ENCODE results near the gene MORC1.
"Not testable (repeated sequence)": the region's sequence is repeated elsewhere in the genome, so short reads cannot be mapped to it uniquely, and the experiment has no call there.

MORC1 gene

GRCh38 chr3:109095166-109095565 lies 22.8 kb downstream of the MORC1 start:
- DNase-seq = no peak

DNA sequence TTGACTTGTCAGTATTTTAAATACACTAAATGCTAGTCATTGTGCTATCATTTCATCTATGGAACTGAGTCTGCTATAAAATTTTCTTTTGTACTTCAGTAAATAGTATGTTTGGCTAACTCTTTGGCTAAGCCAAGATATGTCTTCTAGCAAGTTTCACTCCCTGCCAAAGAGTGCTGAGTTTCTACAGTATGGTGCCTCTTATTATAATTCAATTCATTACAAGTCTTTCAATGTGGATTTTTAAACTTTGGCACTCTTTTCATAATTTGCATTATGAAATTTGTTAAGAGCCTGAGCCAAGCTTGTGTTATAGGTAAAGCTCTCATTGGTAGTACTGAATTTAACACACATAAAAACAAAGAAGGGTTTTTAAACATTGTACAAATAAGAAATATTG lies 24.4 kb downstream of the MORC1 start:
- DNase-seq = no peak

DNA sequence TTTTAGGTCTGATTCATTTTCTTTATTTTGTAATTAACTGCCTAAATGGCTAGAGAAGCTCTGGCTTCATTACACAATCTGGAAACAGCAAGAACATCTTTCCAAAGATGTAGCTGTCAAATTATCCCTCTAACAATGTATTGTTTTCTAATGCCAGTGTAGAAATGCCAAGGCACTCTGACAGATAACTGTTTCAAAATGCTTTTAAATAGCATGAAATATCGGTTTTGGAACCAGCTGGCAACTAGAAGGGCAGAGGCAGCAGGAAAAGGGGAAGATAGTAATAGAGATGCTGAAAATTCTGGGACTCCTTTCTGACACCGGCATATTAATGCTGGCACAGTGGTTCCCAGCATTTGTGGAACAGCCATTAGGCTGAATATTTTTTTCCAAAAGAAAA lies 26.1 kb downstream of the MORC1 start:
- no peak for DNase-seq

DNA sequence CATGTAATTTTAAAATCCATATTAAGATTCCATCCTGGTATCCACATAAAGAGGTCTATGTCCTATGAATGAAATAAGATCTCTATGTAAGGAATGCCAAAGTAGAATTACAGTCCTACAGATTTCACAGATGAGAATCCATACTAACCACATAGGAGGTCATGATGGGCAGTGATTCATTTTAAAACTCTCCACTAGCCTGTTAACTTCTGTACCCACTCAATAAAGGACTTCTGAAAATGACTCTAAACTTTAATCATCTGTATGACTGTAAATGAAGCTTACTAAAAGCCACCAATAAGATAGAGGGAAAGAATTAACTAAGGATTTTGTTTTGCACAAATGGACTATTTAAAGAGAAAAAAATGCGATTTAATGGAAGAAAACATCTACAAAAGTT lies 28.7 kb downstream of the MORC1 start:
- no peak for DNase-seq

DNA sequence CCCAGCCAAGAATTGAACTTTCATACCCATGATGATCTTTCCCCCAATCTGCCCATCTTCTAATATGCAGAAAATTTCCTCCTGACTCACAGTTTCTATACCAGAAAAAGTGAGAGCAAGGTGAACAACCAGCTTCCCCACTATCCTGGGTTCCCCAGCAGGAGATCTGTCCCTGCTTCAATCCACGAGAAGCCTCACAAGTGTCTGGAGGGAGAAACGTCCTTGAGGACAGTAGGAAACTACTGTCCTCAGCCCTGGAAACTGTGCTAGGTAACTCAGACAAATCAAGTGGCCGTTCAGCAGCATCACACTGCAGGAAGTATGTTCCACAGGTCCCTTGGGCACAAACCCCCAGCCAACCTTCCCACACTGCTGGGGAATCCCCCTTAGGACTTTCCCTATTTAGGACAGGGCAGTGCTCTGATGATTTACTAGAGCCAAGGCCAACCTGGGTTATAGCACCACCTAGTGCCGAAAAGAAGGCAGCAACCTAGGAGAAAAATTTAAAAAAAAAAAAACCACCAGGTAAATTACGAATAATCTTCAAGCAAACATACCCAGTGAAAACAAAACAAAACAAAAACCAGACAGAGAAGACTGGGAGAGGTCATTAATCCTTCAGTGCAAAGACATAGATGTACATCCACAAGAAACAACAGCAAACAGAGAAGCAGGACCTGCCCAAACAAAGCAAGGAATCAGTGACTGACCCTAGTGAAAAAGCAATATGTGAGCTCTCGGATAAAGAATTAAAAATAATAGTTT lies 36.0 kb downstream of the MORC1 start:
- DNase-seq = no peak

DNA sequence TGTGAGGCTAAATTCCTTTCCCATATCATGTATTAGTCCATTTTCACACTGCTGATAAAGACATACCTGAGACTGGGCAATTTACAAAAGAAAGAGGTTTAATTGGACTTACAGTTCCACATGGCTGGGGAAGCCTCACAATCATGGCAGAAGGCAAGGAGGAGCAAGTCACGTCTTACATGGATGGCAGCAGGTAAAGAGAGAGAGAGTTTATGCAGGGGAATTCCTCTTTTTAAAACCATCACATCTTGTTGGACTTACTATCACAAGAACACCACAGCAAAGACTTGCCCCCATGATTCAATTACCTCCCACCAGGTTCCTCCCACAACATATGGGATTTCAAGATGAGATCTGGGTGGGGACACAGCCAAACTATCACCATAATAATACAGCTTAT lies 37.8 kb downstream of the MORC1 start:
- not testable (repeated sequence) for DNase-seq

DNA sequence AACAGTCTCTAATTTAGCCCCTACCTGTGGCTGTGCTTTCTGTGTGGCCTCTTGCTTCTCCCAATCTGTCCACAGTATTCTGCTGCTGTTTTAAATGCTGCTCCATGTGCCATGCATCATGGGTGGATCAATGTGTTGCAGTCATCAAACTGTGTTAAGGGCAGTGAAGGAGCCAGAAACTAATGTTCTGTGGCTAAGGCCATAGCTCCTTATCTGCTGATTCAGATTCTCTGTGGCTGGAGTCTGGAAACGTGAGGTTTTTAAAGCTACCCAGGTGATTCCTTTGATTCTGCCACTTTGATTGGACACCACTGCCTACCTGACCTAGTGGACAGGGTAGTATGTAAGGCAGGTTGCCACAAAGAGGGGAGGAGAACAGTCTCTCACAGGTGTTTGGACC lies 44.8 kb downstream of the MORC1 start:
- DNase-seq = no peak

GRCh38 chr3:109072194-109072593 lies 45.7 kb downstream of the MORC1 start:
- DNase-seq = no peak

DNA sequence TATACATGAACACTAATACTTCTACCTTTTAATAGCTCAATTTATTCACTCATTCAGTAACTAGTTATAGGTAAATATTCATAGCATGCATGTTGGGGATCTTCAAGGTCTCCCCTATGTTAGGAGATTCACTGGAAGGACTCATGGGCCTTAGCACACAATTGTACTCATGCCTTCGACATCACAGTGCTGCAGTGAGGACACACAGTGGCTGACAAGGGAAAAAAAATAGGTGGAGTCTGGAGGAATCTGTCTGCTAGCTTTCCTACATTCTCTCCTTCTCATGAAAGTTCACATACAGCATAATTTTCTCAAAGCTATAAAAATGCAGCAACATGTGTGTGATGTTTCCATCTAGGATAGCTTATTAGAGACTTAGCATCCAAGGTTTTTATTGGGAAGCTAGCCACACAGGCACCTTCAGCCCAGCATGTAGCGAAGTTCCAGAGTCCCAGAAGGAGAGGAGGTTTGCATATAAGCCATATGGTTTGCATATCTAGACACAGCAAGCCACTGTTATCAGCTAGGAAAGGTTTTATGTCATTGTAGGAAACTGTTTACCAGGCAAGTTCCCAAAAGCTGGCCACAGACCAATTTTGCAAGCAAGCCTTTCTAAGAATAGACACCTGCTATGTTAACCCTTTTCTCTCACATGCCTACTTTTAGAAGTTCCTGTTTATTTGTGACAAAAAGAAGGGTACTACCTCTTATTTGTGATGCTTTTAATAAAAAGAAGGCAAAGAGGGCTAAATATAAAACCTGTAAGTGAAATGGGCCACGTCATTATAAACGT lies 46.4 kb downstream of the MORC1 start:
- DNase-seq = no peak

DNA sequence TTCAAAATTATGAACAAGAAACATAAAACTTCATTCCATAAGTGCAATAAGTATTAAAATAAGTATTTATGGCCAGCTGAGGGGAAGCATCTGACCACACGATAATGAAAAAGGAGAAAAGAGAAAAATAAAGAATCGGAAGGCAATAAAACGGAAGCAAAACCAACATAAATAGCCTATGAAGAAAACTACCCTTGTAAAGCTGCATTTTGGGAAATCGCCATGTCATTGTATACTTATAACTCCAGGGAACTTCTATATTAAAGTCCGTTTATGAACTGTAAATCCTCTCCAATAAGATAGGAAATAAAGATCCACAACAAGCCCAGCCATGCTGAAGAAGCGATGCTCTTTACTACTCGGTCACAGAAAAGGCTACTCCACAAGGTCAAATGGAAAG lies 47.7 kb downstream of the MORC1 start:
- no peak for DNase-seq

GRCh38 chr3:109066864-109067263 lies 51.1 kb downstream of the MORC1 start:
- no peak for DNase-seq

DNA sequence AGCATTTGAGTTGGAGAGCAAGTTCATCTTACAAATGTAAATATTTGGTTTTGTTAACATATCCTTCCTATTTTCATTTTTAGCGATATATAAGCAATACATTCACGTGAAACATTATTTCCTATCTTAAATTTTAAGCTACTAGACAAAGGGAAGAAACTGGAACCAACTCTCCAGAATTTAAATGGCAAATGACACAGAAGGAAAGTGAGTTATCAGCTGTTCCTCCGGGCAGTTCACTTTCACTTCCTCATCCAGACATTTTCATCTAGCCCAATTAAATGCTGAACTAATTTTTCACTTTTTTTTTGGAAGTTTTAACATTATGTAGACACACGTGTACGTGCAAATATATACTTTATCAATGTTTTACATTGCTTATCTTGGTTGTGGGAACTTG lies 58.7 kb downstream of the MORC1 start:
- no peak for DNase-seq

- DNase-seq = no peak
Measured at GRCh38 chr3:109057616-109058015, 60.3 kb downstream of the MORC1 start.

GRCh38 chr3:109057056-109057455 lies 60.9 kb downstream of the MORC1 start:
- DNase-seq = no peak

- no peak for DNase-seq
Measured at GRCh38 chr3:109050591-109051167, 67.3 kb downstream of the MORC1 start.

- DNase-seq = no peak
Measured at GRCh38 chr3:109047366-109047765, 70.6 kb downstream of the MORC1 start.

GRCh38 chr3:109045271-109046040 lies 72.5 kb downstream of the MORC1 start:
- DNase-seq = no peak

- DNase-seq = no peak
Measured at GRCh38 chr3:109035082-109035481, 82.9 kb downstream of the MORC1 start.

GRCh38 chr3:109033000-109033660 lies 84.8 kb downstream of the MORC1 start:
- DNase-seq = no peak

DNA sequence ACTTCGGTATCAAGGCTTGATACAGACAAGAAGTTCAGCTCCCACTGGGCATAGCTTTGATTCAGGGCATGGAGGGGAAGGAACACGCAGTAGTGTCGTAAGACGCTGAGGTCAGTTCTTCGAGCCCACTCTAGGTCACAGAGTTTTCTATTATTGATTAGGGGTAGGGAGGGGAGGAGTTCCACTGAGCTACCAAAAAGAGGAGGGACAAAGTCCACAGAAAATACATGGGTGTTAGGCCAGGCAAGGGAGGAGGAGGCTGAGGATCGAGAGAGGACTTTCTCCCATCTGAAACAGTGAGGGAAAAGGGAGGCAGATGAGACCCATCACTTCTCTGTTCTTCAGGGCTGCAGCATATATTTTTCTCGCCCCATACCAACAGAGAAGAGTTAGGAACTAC lies 89.2 kb downstream of the MORC1 start:
- no peak for DNase-seq

DNA sequence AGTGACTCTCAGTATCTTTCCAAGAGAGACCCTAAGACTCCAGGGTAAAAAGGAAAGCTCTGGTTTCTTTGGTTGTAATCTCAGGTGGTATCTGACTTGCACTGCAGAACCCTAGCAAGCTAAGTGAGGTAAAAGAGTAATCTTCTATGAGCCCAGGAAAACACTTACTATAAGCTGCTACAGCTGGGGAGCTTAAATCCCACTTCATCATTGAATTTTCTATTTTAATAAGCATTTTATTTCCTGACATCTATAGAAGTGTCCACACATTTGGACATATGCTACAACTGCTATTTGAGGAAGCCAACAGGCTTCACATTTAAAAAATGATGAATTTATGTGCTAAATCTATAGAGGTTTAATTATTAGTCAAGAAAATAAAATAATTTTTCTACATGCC lies 91.1 kb downstream of the MORC1 start:
- no peak for DNase-seq

GRCh38 chr3:109025896-109026295 lies 92.0 kb downstream of the MORC1 start:
- no peak for DNase-seq

All from NCI-H2107 (cell line).